Measurements from ENCODE around the gene MASP1.

MASP1 gene

GRCh38 chr3:187238239-187238638, 53.3 kb downstream of the MASP1 start:
- no peak overlapping the region for H3K4me3 ChIP-seq (ENCODE audit: low read depth, low read length)
- H3K9me3 ChIP-seq (ENCODE audit: control insufficient read depth, insufficient read depth, low read length): no peaks in the 10 kb centered on the region
- H3K36me3 ChIP-seq (ENCODE audit: control insufficient read depth, insufficient read depth, low read length): no peaks in the 10 kb centered on the region
- H3K4me1 ChIP-seq (ENCODE audit: control insufficient read depth, insufficient read depth, low read length): no peaks in the 10 kb centered on the region
- H3K9ac ChIP-seq (ENCODE audit: low read depth, low read length): no peak overlapping the region
- peaks cover 2% of the 10 kb centered on the region for H3K27me3 ChIP-seq (ENCODE audit: control insufficient read depth, insufficient read depth, low read length)

GRCh38 chr3:187237741-187238140, 53.8 kb downstream of the MASP1 start:
- H3K4me1 ChIP-seq (ENCODE audit: control insufficient read depth, insufficient read depth, low read length): no peaks in the 10 kb centered on the region
- H3K9me3 ChIP-seq (ENCODE audit: control insufficient read depth, insufficient read depth, low read length): no peaks in the 10 kb centered on the region
- H3K4me3 ChIP-seq (ENCODE audit: low read depth, low read length): no peak overlapping the region
- peaks cover 2% of the 10 kb centered on the region for H3K27me3 ChIP-seq (ENCODE audit: control insufficient read depth, insufficient read depth, low read length)
- H3K36me3 ChIP-seq (ENCODE audit: control insufficient read depth, insufficient read depth, low read length): no peaks in the 10 kb centered on the region
- no peak overlapping the region for H3K9ac ChIP-seq (ENCODE audit: low read depth, low read length)

- H3K4me3 ChIP-seq (ENCODE audit: low read depth, low read length): no peak overlapping the region
- peaks cover 2% of the 10 kb centered on the region for H3K27me3 ChIP-seq (ENCODE audit: control insufficient read depth, insufficient read depth, low read length)
- no peak overlapping the region for H3K9ac ChIP-seq (ENCODE audit: low read depth, low read length)
- H3K4me1 ChIP-seq (ENCODE audit: control insufficient read depth, insufficient read depth, low read length): no peaks in the 10 kb centered on the region
- H3K9me3 ChIP-seq (ENCODE audit: control insufficient read depth, insufficient read depth, low read length): no peaks in the 10 kb centered on the region
- H3K36me3 ChIP-seq (ENCODE audit: control insufficient read depth, insufficient read depth, low read length): no peaks in the 10 kb centered on the region
Observed at GRCh38 chr3:187236962-187237361, 54.6 kb downstream of the MASP1 start.

GRCh38 chr3:187230011-187230410, 61.5 kb downstream of the MASP1 start:
- Histone ChIP-seq H3K36me3 (ENCODE audit: control insufficient read depth, insufficient read depth, low read length) (no peaks in the 10 kb centered on the region), H3K4me1 (ENCODE audit: control insufficient read depth, insufficient read depth, low read length) (no peaks in the 10 kb centered on the region), H3K9ac (ENCODE audit: low read depth, low read length) (no peak overlapping the region), H3K4me3 (ENCODE audit: low read depth, low read length) (no peak overlapping the region), H3K27me3 (ENCODE audit: control insufficient read depth, insufficient read depth, low read length) (no peaks in the 10 kb centered on the region), H3K9me3 (ENCODE audit: control insufficient read depth, insufficient read depth, low read length) (no peaks in the 10 kb centered on the region)

GRCh38 chr3:187228740-187229139, 62.8 kb downstream of the MASP1 start:
- no peaks in the 10 kb centered on the region for H3K36me3 ChIP-seq (ENCODE audit: control insufficient read depth, insufficient read depth, low read length)
- H3K9ac ChIP-seq (ENCODE audit: low read depth, low read length): no peak overlapping the region
- no peaks in the 10 kb centered on the region for H3K27me3 ChIP-seq (ENCODE audit: control insufficient read depth, insufficient read depth, low read length)
- H3K4me3 ChIP-seq (ENCODE audit: low read depth, low read length): no peak overlapping the region
- H3K4me1 ChIP-seq (ENCODE audit: control insufficient read depth, insufficient read depth, low read length): no peaks in the 10 kb centered on the region
- H3K9me3 ChIP-seq (ENCODE audit: control insufficient read depth, insufficient read depth, low read length): no peaks in the 10 kb centered on the region

GRCh38 chr3:187227658-187228258, 63.8 kb downstream of the MASP1 start:
- Histone ChIP-seq H3K4me1 (ENCODE audit: control insufficient read depth, insufficient read depth, low read length) (no peaks in the 10 kb centered on the region), H3K9ac (ENCODE audit: low read depth, low read length) (no peak overlapping the region), H3K27me3 (ENCODE audit: control insufficient read depth, insufficient read depth, low read length) (no peaks in the 10 kb centered on the region), H3K4me3 (ENCODE audit: low read depth, low read length) (no peak overlapping the region), H3K9me3 (ENCODE audit: control insufficient read depth, insufficient read depth, low read length) (no peaks in the 10 kb centered on the region), H3K36me3 (ENCODE audit: control insufficient read depth, insufficient read depth, low read length) (no peaks in the 10 kb centered on the region)

GRCh38 chr3:187223799-187224198, 67.7 kb downstream of the MASP1 start:
- Histone ChIP-seq H3K36me3 (ENCODE audit: control insufficient read depth, insufficient read depth, low read length) (no peaks in the 10 kb centered on the region), H3K4me1 (ENCODE audit: control insufficient read depth, insufficient read depth, low read length) (peaks cover 6% of the 10 kb centered on the region), H3K27me3 (ENCODE audit: control insufficient read depth, insufficient read depth, low read length) (no peaks in the 10 kb centered on the region), H3K9ac (ENCODE audit: low read depth, low read length) (no peak overlapping the region), H3K9me3 (ENCODE audit: control insufficient read depth, insufficient read depth, low read length) (no peaks in the 10 kb centered on the region), H3K4me3 (ENCODE audit: low read depth, low read length) (no peak overlapping the region)

- no peaks in the 10 kb centered on the region for H3K27me3 ChIP-seq (ENCODE audit: control insufficient read depth, insufficient read depth, low read length)
- no peaks in the 10 kb centered on the region for H3K9me3 ChIP-seq (ENCODE audit: control insufficient read depth, insufficient read depth, low read length)
- no peak overlapping the region for H3K9ac ChIP-seq (ENCODE audit: low read depth, low read length)
- H3K4me1 ChIP-seq (ENCODE audit: control insufficient read depth, insufficient read depth, low read length): peaks cover 6% of the 10 kb centered on the region
- H3K4me3 ChIP-seq (ENCODE audit: low read depth, low read length): no peak overlapping the region
- no peaks in the 10 kb centered on the region for H3K36me3 ChIP-seq (ENCODE audit: control insufficient read depth, insufficient read depth, low read length)
Observed at GRCh38 chr3:187222801-187223200, 68.7 kb downstream of the MASP1 start.

GRCh38 chr3:187215460-187215859, 76.1 kb downstream of the MASP1 start:
- peaks cover 11% of the 10 kb centered on the region for H3K4me1 ChIP-seq (ENCODE audit: control insufficient read depth, insufficient read depth, low read length)
- H3K9ac ChIP-seq (ENCODE audit: low read depth, low read length): no peak overlapping the region
- H3K4me3 ChIP-seq (ENCODE audit: low read depth, low read length): no peak overlapping the region
- H3K36me3 ChIP-seq (ENCODE audit: control insufficient read depth, insufficient read depth, low read length): no peaks in the 10 kb centered on the region
- no peaks in the 10 kb centered on the region for H3K9me3 ChIP-seq (ENCODE audit: control insufficient read depth, insufficient read depth, low read length)
- no peaks in the 10 kb centered on the region for H3K27me3 ChIP-seq (ENCODE audit: control insufficient read depth, insufficient read depth, low read length)

GRCh38 chr3:187213616-187214015, 77.9 kb downstream of the MASP1 start:
- Histone ChIP-seq H3K27me3 (ENCODE audit: control insufficient read depth, insufficient read depth, low read length) (no peaks in the 10 kb centered on the region), H3K9me3 (ENCODE audit: control insufficient read depth, insufficient read depth, low read length) (no peaks in the 10 kb centered on the region), H3K36me3 (ENCODE audit: control insufficient read depth, insufficient read depth, low read length) (no peaks in the 10 kb centered on the region), H3K9ac (ENCODE audit: low read depth, low read length) (no peak overlapping the region), H3K4me1 (ENCODE audit: control insufficient read depth, insufficient read depth, low read length) (peaks cover 8% of the 10 kb centered on the region), H3K4me3 (ENCODE audit: low read depth, low read length) (no peak overlapping the region)

GRCh38 chr3:187212705-187213104, 78.8 kb downstream of the MASP1 start:
- H3K36me3 ChIP-seq (ENCODE audit: control insufficient read depth, insufficient read depth, low read length): no peaks in the 10 kb centered on the region
- H3K9me3 ChIP-seq (ENCODE audit: control insufficient read depth, insufficient read depth, low read length): peaks cover 2% of the 10 kb centered on the region
- H3K4me1 ChIP-seq (ENCODE audit: control insufficient read depth, insufficient read depth, low read length): peaks cover 8% of the 10 kb centered on the region
- H3K9ac ChIP-seq (ENCODE audit: low read depth, low read length): no peak overlapping the region
- H3K27me3 ChIP-seq (ENCODE audit: control insufficient read depth, insufficient read depth, low read length): no peaks in the 10 kb centered on the region
- no peak overlapping the region for H3K4me3 ChIP-seq (ENCODE audit: low read depth, low read length)

GRCh38 chr3:187212196-187212545, 79.4 kb downstream of the MASP1 start:
- Histone ChIP-seq H3K4me1 (ENCODE audit: control insufficient read depth, insufficient read depth, low read length) (peaks cover 8% of the 10 kb centered on the region), H3K9ac (ENCODE audit: low read depth, low read length) (no peak overlapping the region), H3K4me3 (ENCODE audit: low read depth, low read length) (no peak overlapping the region), H3K27me3 (ENCODE audit: control insufficient read depth, insufficient read depth, low read length) (no peaks in the 10 kb centered on the region), H3K9me3 (ENCODE audit: control insufficient read depth, insufficient read depth, low read length) (peaks cover 8% of the 10 kb centered on the region), H3K36me3 (ENCODE audit: control insufficient read depth, insufficient read depth, low read length) (no peaks in the 10 kb centered on the region)
